Lower lobe of right lung (tissue), 2 donors: Measurements from ENCODE around the gene ASIC2. TPM values are rescaled to one million over a fixed set of nuclear protein-coding genes. Genes with fewer than 3 reads are reported as not detected.

Experiments
- ATAC-seq, 2 donors: fragments of 200-7000 bp; cut with Tn5 transposase; one replicate each; pipeline ENCODE4 v1.9.1; 2020 to 2022; ENCODE audit warnings: mild to moderate bottlenecking in 2 of 2, moderate library complexity in 2 of 2
- DNase-seq: peaks from one replicate; pipeline ENCODE4 v3.0.0-alpha.2; 2020
- H3K27ac ChIP-seq: fragments of 200-600 bp; one replicate; pipeline ENCODE4 v1.8.0; 2022
- H3K27me3 ChIP-seq: fragments of 200-600 bp; one replicate; pipeline ENCODE4 v1.8.0; 2022; ENCODE audit warnings: low read depth
- H3K36me3 ChIP-seq: fragments of 200-600 bp; one replicate; pipeline ENCODE4 v1.8.0; 2022; ENCODE audit warnings: mild to moderate bottlenecking
- H3K4me1 ChIP-seq: fragments of 200-600 bp; one replicate; pipeline ENCODE4 v1.8.0; 2022
- H3K4me3 ChIP-seq: fragments of 200-600 bp; one replicate; pipeline ENCODE4 v1.8.0; 2022; ENCODE audit warnings: mild to moderate bottlenecking
- H3K9me3 ChIP-seq: fragments of 200-600 bp; one replicate; pipeline ENCODE4 v1.8.0; 2022
- intact Hi-C: fragments of 100-400 bp; cut with DNase I; formaldehyde crosslinking; loops from one replicate; pipeline ENCODE4 v1.11.0; 2022
- total RNA-seq: library from RNA; stranded (reverse); fragmentation: NEBNext Ultra II Directional; extraction: Animal tissue kit (Norgen Biotek cat#: 25700); gene quantifications from one replicate; pipeline ENCODE4 v1.2.1, GENCODE V29; 2021
- TF ChIP-seq, protein P1 (sequence below): fragments of 200-600 bp; IDR thresholded peaks from one replicate; pipeline ENCODE4 v1.8.0; 2022; ENCODE audit warnings: antibody characterized with exemption, mild to moderate bottlenecking
- donor health status: DM: no; HTN: yes; CAD: no; lungs with severe emphysema.

Gene ASIC2
- total RNA-seq, 1 donor from 2014 or later, result not detected

- H3K4me1 ChIP-seq, result no peaks in the 10 kb centered on the region
- no peak overlapping the region for H3K27ac ChIP-seq
- DNase-seq (no peak), ATAC-seq (no peak)
- H3K27me3 ChIP-seq, result peaks cover 12% of the 10 kb centered on the region
- no peaks in the 10 kb centered on the region for H3K9me3 ChIP-seq
- no peak overlapping the region for H3K4me3 ChIP-seq
- intact Hi-C loops, result no loop called here
- no peaks in the 10 kb centered on the region for H3K36me3 ChIP-seq
- TF ChIP-seq, protein P1, sequence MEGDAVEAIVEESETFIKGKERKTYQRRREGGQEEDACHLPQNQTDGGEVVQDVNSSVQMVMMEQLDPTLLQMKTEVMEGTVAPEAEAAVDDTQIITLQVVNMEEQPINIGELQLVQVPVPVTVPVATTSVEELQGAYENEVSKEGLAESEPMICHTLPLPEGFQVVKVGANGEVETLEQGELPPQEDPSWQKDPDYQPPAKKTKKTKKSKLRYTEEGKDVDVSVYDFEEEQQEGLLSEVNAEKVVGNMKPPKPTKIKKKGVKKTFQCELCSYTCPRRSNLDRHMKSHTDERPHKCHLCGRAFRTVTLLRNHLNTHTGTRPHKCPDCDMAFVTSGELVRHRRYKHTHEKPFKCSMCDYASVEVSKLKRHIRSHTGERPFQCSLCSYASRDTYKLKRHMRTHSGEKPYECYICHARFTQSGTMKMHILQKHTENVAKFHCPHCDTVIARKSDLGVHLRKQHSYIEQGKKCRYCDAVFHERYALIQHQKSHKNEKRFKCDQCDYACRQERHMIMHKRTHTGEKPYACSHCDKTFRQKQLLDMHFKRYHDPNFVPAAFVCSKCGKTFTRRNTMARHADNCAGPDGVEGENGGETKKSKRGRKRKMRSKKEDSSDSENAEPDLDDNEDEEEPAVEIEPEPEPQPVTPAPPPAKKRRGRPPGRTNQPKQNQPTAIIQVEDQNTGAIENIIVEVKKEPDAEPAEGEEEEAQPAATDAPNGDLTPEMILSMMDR, result no peak
Observed at GRCh38 chr17:33199571-33200510, 93.3 kb downstream of the ASIC2 start.

DNA sequence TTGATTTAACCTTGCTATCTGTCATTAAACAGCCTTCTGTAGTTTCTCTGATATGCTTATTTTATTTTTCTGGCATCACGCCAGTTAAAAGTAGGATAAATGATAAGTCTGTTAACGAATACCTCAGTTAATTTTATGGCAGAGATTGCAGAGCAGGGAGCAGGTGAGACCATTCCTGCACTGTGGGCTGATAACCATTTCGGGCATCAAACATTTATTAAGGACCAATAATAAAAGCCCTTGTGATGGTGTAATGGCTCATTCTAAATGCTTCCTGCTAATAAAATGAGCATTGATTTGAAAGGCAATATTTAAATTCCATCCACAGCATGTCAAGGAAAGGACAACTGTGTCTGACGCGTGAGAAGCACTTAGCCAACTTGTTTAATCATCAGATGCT lies 94.1 kb downstream of the ASIC2 start:
- Histone ChIP-seq H3K27me3 (peaks cover 12% of the 10 kb centered on the region), H3K4me3 (no peak overlapping the region), H3K9me3 (no peaks in the 10 kb centered on the region), H3K36me3 (no peaks in the 10 kb centered on the region), H3K4me1 (no peaks in the 10 kb centered on the region), H3K27ac (no peak overlapping the region)
- intact Hi-C loops, result no loop called here
- DNase-seq (no peak), ATAC-seq (no peak)
- TF ChIP-seq, protein P1, result no peak

DNA sequence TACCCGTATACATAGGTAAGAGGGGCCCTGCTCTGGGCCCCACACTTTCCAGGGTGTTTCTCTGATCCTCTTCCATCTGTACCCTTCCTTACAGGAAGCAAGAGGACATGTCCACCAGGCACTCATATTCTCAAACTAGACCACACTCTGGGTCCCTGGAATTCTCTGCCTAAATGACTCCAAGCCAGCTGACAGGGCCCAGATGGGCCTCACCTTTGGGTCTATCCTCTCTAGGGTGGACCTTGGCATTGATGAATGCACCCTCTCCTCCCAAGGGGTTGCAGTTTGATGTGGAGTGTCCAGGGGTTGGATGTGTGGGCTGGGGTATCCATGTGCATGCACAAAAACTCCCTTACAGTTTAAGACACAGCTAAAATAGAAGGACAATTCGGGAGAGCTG lies 95.8 kb downstream of the ASIC2 start:
- Histone ChIP-seq H3K27ac (no peak overlapping the region), H3K27me3 (peaks cover 4% of the 10 kb centered on the region), H3K9me3 (no peaks in the 10 kb centered on the region), H3K4me1 (no peaks in the 10 kb centered on the region), H3K36me3 (no peaks in the 10 kb centered on the region), H3K4me3 (no peak overlapping the region)
- intact Hi-C loops, result no loop called here
- TF ChIP-seq, protein P1, result no peak
- DNase-seq (no peak), ATAC-seq (no peak)

DNA sequence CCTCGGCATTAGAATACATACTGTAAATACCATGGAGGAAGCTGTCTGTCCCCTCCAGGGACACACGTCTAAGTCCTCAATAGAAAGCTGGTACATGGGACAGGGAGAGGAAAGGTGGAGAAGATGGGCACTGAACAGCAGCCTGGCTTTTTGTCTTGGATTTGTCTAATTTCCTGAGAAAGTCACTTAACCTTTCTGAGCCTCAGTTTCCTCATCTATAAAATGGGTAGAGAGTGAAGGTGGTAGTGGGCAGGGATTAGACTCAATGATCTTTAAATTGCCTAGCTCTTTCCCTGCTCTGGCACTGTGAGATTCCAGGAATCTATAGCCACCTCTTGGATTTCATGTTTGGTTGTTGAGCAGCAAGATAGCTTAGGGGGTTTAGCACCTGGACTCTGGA lies 96.2 kb downstream of the ASIC2 start:
- Histone ChIP-seq H3K36me3 (no peaks in the 10 kb centered on the region), H3K27me3 (peaks cover 4% of the 10 kb centered on the region), H3K4me1 (no peaks in the 10 kb centered on the region), H3K4me3 (no peak overlapping the region), H3K9me3 (no peaks in the 10 kb centered on the region), H3K27ac (no peak overlapping the region)
- ATAC-seq (no peak), DNase-seq (no peak)
- intact Hi-C loops, result no loop called here
- TF ChIP-seq, protein P1, result no peak

GRCh38 chr17:33192951-33193911 lies 99.9 kb downstream of the ASIC2 start:
- DNase-seq, result no peak

More at GRCh38 chr17:33192951-33193911, 99.9 kb downstream of the ASIC2 start:
- Histone ChIP-seq H3K4me3 (no peak overlapping the region), H3K27ac (no peak overlapping the region), H3K36me3 (no peaks in the 10 kb centered on the region), H3K4me1 (no peaks in the 10 kb centered on the region), H3K9me3 (no peaks in the 10 kb centered on the region), H3K27me3 (peaks cover 4% of the 10 kb centered on the region)
- ATAC-seq, result no peak
- intact Hi-C loops, result no loop called here
- TF ChIP-seq, protein P1, result no peak
